GM19238 (cell line): Measurements from ENCODE around the gene TNFAIP8L1.
"Not testable (repeated sequence)": the region's sequence is repeated elsewhere in the genome, so short reads cannot be mapped to it uniquely, and the experiment has no call there.

Experiments
- DNase-seq: peaks from one replicate; pipeline ENCODE4 v3.0.0; 2011; ENCODE audit warnings: low spot score; ENCODE audit not compliant: insufficient read length

The TNFAIP8L1 gene

GRCh38 chr19:4676955-4677731 is 37.8 kb downstream of the TNFAIP8L1 start:
- DNase-seq, result no peak

DNA sequence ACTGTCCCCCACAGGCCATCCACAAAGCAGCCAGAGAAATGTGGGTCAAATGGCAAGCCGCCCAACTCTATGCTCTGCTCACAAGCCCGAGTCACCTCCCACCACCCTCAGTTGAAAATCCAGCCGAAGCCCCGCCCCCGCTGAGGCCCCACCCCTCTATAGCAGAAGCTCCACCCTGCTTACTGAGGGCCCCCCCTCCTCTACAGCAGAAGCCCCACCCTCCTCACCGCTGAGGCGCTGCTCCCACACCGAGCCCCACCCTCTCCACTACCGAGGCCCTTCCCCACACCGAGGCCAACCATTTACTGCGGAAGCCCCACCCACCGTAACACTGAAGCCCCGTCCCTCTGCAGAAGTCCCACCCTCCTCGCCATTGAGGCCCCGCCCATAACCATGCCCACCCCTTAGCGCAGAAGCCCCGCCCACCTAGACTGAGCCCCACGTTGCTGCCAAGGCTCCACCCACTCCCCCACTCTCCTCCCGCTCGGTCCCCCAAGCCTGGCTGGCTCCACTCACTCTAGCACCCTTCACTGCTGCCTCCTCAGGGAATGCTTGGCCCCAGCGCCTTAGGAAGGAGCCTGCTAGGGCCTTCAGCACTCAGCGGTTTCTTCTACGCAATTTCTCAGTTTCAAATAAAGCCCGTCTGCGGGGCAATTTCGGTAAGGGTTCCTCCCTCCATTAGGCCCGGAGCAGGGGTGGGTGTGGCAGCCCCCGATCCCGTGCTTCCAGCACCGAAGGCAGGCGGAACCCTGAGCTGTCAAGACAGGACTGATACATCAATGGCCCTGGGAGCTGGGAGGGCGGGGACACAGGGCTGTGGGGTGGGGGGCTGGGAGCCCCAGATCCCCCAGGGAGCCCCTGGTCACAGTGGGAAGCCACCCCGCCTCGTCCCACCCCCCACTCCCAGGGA is 39.8 kb downstream of the TNFAIP8L1 start:
- no peak for DNase-seq

DNA sequence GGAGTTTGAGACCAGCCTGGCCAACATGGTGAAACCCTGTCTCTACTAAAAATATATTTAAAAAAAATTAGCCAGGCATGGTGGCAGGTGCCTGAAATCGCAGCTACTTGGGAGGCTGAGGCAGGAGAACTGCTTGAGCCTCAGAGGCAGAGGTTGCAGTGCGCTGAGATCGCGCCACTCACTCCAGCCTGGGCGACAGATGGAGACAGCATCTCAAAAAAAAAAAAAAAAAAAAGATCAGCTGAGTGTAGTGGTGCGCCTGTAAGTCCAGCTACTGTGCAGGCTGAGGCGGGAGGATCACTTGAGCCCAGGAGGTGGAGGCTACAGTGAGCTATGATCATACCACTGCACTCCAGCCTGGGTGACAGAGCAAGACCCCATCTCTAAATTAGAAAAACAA is 40.7 kb downstream of the TNFAIP8L1 start:
- not testable (repeated sequence) for DNase-seq

DNA sequence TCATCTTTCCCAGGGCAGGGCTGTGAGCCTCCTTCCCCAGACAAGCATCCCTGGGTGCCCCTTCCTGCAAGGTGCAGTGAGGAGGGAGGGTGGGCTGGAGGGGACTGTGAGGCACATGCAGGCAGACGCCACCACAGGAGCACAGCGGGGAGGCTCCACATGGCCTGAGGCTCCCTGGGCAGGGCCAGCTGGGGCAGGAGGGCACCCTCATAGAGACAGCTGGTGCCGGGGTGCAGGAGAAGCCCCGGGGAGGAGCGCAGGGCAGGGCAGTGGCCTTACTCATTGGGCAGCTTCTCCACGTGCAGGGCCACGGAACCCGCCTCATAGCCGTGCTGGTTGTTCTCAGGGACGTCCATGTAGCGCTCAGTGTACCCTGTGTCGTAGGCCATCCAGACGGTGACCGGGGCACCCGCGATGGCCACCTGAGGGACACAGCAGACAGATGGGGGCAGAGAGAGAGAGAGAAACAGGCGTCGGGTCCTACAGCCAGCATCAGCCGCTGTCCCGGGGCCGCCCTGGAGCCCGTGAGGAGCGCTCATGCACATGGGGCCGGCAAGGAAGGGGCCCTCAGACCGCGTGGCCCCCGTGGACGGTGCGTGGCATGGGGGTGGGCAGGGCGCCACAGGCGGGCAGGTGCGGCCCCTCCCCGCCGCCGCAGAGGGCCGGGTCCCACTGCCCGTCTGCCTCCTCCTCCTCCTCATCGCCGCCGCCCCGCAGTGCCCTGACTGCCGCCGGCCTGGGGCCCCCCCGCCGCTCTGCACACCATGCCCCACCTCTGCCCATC is 43.3 kb downstream of the TNFAIP8L1 start:
- no peak for DNase-seq

DNA sequence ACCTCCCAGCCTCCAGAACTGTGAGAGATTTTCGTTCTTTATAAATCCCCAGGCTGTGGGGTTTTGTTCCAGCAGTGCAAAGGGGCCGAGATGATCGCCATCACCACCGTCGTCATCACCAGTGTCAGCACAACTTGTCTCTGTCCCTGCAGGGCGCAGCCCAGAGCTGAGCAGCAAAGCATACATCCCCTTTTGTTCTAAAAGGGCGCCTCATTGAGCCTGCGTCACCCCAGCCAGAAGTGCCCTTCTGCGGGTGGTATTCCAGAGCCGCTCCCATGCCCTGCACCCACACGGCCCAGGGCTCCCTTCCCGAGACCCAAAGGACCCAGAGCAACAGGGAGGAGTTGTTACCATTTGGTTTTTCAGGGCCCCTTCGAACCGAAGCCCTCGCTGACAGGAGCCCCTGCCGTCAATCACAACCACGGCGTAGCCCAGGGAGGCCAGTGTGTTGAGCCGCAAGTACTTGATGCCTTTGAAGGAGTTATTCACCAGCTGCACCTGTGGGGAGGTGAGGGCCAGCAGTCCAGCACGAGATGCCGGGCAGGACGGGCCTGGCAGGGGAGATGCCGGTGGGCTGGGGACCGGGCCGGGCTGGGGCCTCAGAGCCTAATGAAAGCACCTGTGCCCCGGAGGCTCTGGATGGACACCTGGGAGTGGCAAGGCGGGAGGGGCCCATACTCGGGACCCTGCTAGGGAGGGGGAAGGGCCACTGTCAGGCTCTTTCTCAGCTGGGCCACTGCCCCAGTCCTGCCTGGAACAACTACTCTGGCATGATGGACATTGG is 45.2 kb downstream of the TNFAIP8L1 start:
- no peak for DNase-seq

- DNase-seq, result no peak
These were observed 47.4 kb downstream of the TNFAIP8L1 start for GRCh38 chr19:4686700-4687099.

DNA sequence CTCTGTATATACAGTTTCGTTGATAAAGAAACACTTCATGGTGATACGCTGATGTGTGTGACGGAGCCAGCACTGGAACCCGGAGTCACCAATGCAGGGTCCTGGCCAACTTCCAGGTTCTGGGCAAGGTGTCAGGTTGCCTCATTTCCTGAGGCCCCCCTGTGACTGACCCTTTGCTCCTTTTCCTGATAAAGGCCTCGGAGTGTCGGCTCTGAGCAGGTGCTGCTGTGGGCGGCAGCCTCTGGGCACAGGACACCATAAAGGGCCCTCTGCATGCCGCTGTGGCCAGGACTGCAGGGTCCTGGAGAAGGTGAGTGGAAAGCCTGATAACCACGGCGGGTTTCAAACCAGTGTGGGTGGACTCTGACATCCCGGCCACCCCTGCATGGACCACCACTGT is 48.1 kb downstream of the TNFAIP8L1 start:
- no peak for DNase-seq

DNA sequence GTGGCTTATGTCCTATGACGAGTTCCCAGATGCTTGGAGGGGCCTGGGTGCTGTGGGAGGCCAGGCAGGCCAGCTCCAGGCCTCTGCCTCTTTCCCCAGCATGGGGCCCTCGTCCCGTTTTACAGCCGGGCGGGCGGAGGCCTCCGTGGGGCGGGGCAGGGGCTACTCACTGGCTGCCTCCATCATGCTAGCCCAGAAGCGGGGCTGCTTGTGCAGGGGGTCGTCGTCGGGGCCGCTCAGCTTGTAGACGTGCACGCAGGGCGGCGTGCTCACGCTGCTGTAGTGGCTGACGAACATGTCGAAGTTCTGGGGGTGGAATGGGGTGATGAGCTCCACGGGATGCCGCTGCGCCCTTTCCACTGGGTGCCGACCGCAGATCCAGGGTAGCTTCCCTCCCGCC is 49.3 kb downstream of the TNFAIP8L1 start:
- DNase-seq, result no peak

DNA sequence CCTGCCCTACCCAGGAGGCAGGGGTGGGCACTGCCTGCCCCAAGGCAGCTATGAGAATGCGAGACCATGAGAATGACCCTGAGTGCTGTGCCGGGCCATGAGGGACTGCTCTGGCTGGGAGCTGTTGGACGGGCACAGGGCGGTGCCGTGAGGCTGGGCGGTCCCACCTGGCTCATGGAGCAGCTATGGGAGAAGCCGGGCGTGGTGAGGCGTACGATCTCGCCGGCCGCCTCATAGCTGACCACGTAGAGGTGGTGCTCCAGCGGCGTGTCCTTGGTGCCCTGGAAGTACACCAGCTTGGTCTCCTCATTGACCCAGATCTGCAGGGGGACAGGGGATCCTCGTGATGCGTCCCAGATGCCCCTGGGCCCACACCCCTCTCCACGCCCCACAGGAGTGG is 50.1 kb downstream of the TNFAIP8L1 start:
- DNase-seq, result no peak

DNA sequence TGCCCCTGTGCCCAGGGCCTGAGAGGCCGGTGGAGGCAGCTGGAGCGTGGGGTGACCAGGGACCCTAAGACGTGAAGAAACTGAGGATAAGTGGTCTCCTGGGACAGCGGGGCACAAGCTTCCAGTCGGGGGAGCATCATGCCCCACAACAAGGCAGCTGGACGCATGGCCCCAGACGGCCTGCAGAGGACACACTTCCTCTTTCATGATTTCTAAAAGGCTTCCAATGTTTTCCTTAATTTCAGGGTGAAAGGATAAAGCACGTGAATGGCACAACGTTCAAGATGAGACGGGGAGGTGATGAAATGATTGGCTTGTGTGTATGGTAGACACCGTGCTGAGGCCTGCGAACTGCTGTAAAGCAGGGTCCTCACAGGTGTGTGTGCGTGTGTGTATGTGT is 51.0 kb downstream of the TNFAIP8L1 start:
- DNase-seq, result no peak

DNA sequence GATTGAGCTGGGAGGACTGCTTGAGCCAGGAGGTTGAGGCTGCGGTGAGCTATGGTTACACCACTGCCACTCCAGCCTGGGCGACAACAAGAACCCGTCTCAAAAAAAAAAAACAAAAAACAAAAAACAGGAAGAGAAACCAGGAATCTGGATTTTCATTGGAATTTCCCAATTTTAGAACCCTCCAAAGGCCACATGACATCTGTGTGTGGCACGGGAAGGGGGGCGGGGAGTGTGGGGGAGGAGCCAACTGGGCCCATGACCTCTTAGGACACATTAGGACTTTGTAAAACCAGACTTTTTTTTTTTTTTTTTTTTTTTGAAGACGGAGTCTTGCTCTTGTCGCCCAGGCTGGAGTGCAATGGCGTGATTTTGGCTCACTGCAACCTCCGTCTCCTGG is 52.1 kb downstream of the TNFAIP8L1 start:
- DNase-seq, result no peak

- DNase-seq, result no peak
These were observed 53.1 kb downstream of the TNFAIP8L1 start for GRCh38 chr19:4692251-4693077.

DNA sequence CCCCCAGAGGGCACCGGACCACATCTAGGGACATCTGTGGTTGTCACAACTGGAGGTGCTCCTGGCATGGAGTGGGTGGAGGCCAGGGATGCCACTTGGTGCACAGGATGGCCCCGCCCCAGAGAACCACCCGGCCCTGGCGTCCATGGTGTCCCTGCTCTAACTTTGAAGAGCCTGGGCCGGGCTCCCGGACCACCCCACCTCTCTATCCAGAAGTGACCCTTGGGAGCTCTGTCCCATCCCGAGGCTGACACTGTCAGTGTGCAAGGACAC is 53.7 kb downstream of the TNFAIP8L1 start:
- DNase-seq, result no peak

DNA sequence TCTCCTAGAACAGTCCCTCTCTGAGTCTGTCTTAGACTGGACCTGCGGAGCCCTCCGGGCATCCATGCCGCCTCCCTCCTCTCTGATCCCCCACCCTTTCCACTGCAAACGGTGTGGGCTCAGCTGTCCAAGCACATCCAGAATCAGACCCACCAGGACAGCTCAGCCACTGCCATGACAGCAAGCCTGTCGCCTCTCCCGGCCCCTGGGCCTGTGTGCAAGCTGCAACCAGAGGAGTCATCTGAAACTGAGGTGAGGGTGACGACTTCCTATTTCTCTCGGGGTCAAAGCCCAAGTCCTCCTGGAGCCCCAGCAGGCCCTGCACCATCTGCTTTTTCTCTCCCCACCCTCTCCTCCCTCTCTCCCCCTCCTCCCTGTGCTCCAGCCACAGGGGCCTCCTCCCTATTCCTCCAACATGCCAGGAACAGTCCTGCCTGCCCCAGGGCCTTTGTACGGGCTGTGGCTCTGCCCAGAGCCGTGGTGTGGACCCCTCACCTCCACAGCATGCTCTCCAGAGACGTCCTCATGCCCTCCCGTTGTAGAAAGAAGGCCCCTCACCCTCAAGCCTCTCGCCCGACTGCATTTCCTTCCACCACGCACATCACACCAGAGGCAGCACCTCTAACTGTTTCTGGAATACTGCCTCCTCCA is 54.3 kb downstream of the TNFAIP8L1 start:
- DNase-seq, result no peak

DNA sequence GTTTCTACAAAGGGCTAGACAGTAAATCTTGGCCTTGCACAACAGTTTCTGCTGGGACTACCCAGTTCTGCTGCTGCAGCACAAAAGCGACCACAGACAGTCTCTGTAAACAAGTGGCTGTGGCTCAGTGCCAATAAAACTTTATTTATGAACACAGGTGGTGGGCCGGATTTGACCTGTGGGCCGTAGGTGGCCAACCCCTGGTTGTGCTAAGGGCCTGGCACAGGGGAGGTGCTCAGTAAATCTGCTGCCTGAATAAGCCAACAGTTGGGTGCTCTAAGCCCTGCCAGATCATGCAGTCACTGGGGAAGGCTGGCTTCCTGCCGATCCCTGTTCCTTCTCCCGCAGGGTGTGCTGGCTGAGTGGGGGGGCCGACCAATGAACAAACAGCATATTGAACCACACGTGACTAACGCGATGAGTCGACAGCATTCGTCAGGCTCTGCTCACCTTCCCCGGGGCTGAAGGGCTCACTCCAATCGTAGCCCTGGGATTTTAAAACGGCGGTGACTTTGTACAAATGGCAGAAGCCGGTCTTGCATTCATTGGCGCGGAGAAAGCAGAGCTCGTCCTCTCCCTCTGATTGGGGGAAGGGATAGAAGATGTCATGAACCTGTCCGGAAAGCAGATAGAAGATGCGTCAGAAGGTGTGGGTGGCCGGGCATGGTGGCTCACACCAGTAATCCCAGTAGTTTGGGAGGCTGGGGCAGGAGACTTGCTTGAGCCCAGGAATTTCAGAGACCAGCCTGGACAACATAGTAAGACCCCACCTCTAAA is 55.1 kb downstream of the TNFAIP8L1 start:
- no peak for DNase-seq

DNA sequence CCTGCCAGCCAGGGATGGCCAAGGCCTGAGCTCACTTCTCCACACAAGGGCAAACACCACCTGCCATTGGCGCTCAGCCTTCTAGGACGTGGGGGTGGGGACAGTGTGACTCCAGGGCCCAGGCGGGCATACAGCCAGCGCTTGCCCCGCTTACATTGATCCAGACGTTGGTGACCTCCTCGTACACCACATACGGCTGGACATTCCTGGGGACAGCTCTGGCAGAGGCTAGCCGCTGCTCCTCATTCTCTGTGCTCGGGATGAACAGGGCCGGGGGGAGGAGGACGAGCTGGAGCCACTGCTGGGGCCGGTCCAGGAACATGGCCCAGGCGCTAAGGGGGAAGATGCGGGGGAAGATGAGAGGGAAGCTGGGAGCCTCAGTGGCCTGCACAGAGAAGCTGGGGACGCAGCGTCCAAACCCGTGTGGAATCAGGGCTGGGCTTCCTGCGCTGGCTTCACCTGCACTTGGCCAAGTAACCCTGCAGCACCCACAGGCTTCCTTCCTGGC is 56.0 kb downstream of the TNFAIP8L1 start:
- DNase-seq, result no peak

- no peak for DNase-seq
These were observed 58.0 kb downstream of the TNFAIP8L1 start for GRCh38 chr19:4697304-4697703.

DNA sequence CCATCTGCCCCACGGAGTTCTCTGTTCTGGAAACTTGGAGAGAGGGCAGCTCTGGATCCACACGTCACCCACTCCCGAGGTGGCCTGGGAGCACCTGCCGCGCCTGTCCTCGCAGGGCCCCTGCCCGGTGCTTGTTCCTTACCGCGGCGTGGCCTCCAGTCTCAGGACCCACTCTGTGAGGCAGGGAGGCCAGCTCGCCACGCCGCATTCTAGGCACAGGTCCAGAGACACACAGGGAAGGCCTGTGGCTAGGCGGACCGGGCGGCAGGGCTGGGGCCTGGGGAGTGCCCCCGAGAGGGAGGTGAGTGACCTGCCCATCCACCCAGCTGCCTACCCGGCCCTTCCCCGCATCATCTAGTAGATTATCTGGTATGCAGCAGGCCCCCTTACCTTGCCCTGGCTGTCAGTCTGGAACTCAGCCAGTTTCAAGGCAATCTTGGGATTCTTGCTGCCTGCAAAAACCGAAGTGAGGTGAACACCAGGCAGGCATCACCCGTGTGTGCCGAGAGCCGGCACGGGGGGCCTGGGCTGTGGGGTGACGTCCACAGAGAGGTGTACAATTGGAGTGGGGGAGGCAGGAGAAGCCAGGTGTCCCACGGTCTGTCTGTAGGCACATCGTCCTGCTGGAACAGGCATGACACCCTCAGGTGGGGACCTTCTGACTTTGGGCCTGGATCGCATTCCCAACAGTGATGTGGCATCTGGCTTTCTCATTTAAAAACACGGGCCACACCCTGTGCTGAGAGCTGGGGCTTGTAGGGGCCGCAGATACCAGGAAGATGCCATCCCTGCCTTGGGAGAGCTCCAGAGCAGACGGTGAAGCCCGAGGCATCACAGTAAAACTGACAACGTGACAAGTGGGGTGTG is 60.7 kb downstream of the TNFAIP8L1 start:
- DNase-seq, result no peak
